Tibial artery (tissue), 4 donors: ENCODE results near the gene MTFMT.

Source experiments
- DNase-seq, 2 donors: peaks; one replicate each; pipeline ENCODE4 v3.0.0-alpha.2; 2019
- H3K27ac ChIP-seq, 2 donors: fragments of 200-600 bp; sonication (generic) in 1 of 2; 1 replicate in 1 of 2; 2 replicates in 1 of 2; pipeline ENCODE4 v1.5.1; 2018 to 2019; ENCODE audit warnings: mild to moderate bottlenecking in 1 of 2
- H3K27me3 ChIP-seq, 2 donors: fragments of 200-600 bp; sonication (generic) in 1 of 2; one replicate each; pipeline versions ENCODE4 v1.5.1 to v1.6.0; 2016 to 2019
- H3K36me3 ChIP-seq, 3 donors: fragments of 200-600 bp; sonication (generic) in 2 of 3; one replicate each; pipeline ENCODE4 v1.5.1; 2016 to 2019; ENCODE audit warnings: mild to moderate bottlenecking in 2 of 3
- H3K4me1 ChIP-seq, 4 donors: fragments of 200-600 bp; sonication (generic) in 2 of 4; 1 replicate in 3 of 4; 2 replicates in 1 of 4; pipeline ENCODE4 v1.5.1; 2016 to 2019
- H3K4me3 ChIP-seq, 2 donors: fragments of 200-600 bp; sonication (generic) in 1 of 2; 1 replicate in 1 of 2; 2 replicates in 1 of 2; pipeline ENCODE4 v1.5.1; 2018 to 2019; ENCODE audit warnings: mild to moderate bottlenecking in 2 of 2
- H3K9me3 ChIP-seq, 3 donors: fragments of 200-600 bp; sonication (generic) in 1 of 3; one replicate each; pipeline ENCODE4 v1.5.1; 2016 to 2019
- CTCF ChIP-seq, 2 experiments: fragments of 200-600 bp in 1 of 2; fragments of 450-650 bp in 1 of 2; IDR thresholded peaks; one replicate each; pipeline ENCODE4 v1.5.1; 2017 to 2019; ENCODE audit warnings: antibody characterized with exemption in 2 of 2, mild to moderate bottlenecking in 1 of 2, moderate library complexity in 1 of 2
- intact Hi-C: fragments of 100-400 bp; cut with DNase I; formaldehyde crosslinking; loops from one replicate; pipeline ENCODE4 v1.15.0; 2023; ENCODE audit warnings: low total_unique reads

Gene MTFMT

GRCh38 chr15:64997745-64998375 is 31.6 kb downstream of the MTFMT start:
- H3K36me3 ChIP-seq: peaks cover 8 to 17% (median 9%) of the 10 kb centered on the region in 3 donors
- DNase-seq: no peak
- no peak overlapping the region for H3K27ac ChIP-seq
- no peaks in the 10 kb centered on the region for H3K4me1 ChIP-seq
- H3K27me3 ChIP-seq: no peaks in the 10 kb centered on the region
- no peaks in the 10 kb centered on the region for H3K9me3 ChIP-seq
- intact Hi-C loops: no loop called here
- no peak overlapping the region for H3K4me3 ChIP-seq
- TF ChIP-seq CTCF (IDR thresholded peaks at IDR 0.05): no peak

GRCh38 chr15:64997066-64997465 is 32.4 kb downstream of the MTFMT start:
- no peaks in the 10 kb centered on the region for H3K27me3 ChIP-seq
- H3K36me3 ChIP-seq: peaks cover 0 to 10% (median under 1%) of the 10 kb centered on the region in 3 donors
- intact Hi-C loops: no loop called here

GRCh38 chr15:64993290-64993689 is 36.1 kb downstream of the MTFMT start:
- intact Hi-C loops: no loop called here
- H3K27ac ChIP-seq: no peak overlapping the region
- H3K4me1 ChIP-seq: peaks cover 0 to 7% (median 3%) of the 10 kb centered on the region in 4 donors
- H3K9me3 ChIP-seq: no peaks in the 10 kb centered on the region
- no peak for TF ChIP-seq CTCF (IDR thresholded peaks at IDR 0.05)
- H3K36me3 ChIP-seq: no peaks in the 10 kb centered on the region
- H3K27me3 ChIP-seq: no peaks in the 10 kb centered on the region
- H3K4me3 ChIP-seq: no peak overlapping the region
- no peak for DNase-seq

More at GRCh38 chr15:64997066-64997465, 32.4 kb downstream of the MTFMT start:
- H3K27ac ChIP-seq: no peak overlapping the region
- no peak for DNase-seq
- H3K4me3 ChIP-seq: no peak overlapping the region
- TF ChIP-seq CTCF (IDR thresholded peaks at IDR 0.05): no peak
- no peaks in the 10 kb centered on the region for H3K4me1 ChIP-seq
- H3K9me3 ChIP-seq: no peaks in the 10 kb centered on the region

GRCh38 chr15:64991536-64992135 is 37.8 kb downstream of the MTFMT start:
- Histone ChIP-seq H3K36me3 (no peaks in the 10 kb centered on the region), H3K27me3 (no peaks in the 10 kb centered on the region), H3K9me3 (no peaks in the 10 kb centered on the region), H3K27ac (no peak overlapping the region), H3K4me1 (peaks cover 0 to 16% (median 8%) of the 10 kb centered on the region in 4 donors), H3K4me3 (no peak overlapping the region)
- TF ChIP-seq CTCF (IDR thresholded peaks at IDR 0.05): no peak
- no peak for DNase-seq
- intact Hi-C loops: no loop called here

GRCh38 chr15:64990168-64990470 is 39.3 kb downstream of the MTFMT start:
- DNase-seq: no peak
- no peaks in the 10 kb centered on the region for H3K27me3 ChIP-seq
- no peak for TF ChIP-seq CTCF (IDR thresholded peaks at IDR 0.05)
- peaks cover 0 to 20% (median 8%) of the 10 kb centered on the region in 4 donors for H3K4me1 ChIP-seq
- peak overlapping the region; percentile 82 to 95 for H3K4me3 ChIP-seq
- H3K36me3 ChIP-seq: no peaks in the 10 kb centered on the region
- peak overlapping the region; percentile 88 to 96 for H3K27ac ChIP-seq
- H3K9me3 ChIP-seq: no peaks in the 10 kb centered on the region
- intact Hi-C loops: no loop called here
